DND-41 (cell line): ENCODE data around the gene CRTAC1.

ENCODE experiments used
- CTCF ChIP-seq: IDR thresholded peaks from 2 replicates; pipeline ENCODE4 v1.5.1; 2012; ENCODE audit warnings: borderline replicate concordance, low read length, moderate library complexity, mild to moderate bottlenecking; ENCODE audit not compliant: poor library complexity, severe bottlenecking; ENCODE audit errors: extremely low read depth
- EZH2 ChIP-seq: IDR thresholded peaks from 3 replicates; pipeline ENCODE4 v1.6.1; 2012; ENCODE audit warnings: borderline replicate concordance, low read depth, mild to moderate bottlenecking, moderate library complexity, low read length, inconsistent platforms; ENCODE audit not compliant: severe bottlenecking

- no peak for TF ChIP-seq CTCF
- TF ChIP-seq EZH2 = no peak
Measured at GRCh38 chr10:97874332-97874731, 156.1 kb downstream of the CRTAC1 start.
